ENCODE results near the gene NAA38. TPM values are rescaled to one million over a fixed set of nuclear protein-coding genes. Genes with fewer than 3 reads are reported as not detected.

NAA38 gene
- total and polyA plus RNA-seq, 2 donors (not counting 1 experiment from before 2014, with no cell fraction given) = 20.0 to 80.5 TPM

- Histone ChIP-seq H2AFZ (ENCODE audit: insufficient read depth, low read depth, low read length, poor library complexity, severe bottlenecking) (peak overlapping the region; percentile 69), H3K4me1 (ENCODE audit: control insufficient read depth in 2 of 2, insufficient read depth in 2 of 2, low read length in 2 of 2) (peaks cover 32 to 47% of the 10 kb centered on the region in 2 donors), H3K79me2 (ENCODE audit: control insufficient read depth, insufficient read depth, low read length) (peaks cover 14% of the 10 kb centered on the region), H3K9me3 (ENCODE audit: control extremely low read depth in 1 of 3, control insufficient read depth in 2 of 3, insufficient read depth in 1 of 3, low read length in 2 of 3) (no peaks in the 10 kb centered on the region), H4K20me1 (ENCODE audit: control insufficient read depth, insufficient read depth, low read length, poor library complexity, severe bottlenecking) (no peaks in the 10 kb centered on the region), H3K27me3 (replicated peaks in 1 of 4; ENCODE audit: control extremely low read depth in 1 of 4, control insufficient read depth in 3 of 4, insufficient read depth in 4 of 4, low read length in 3 of 4) (no peaks in the 10 kb centered on the region), H3K4me2 (replicated peaks; ENCODE audit: low read depth, low read length, poor library complexity, severe bottlenecking) (peak overlapping the region; percentile 86), H3K4me3 (ENCODE audit: control extremely low read depth in 1 of 5, extremely low read depth in 1 of 5, insufficient read depth in 1 of 5, low read depth in 2 of 5, low read length in 4 of 5) (peak overlapping the region; percentile 63 to 81 (median 72)), H3K36me3 (replicated peaks in 1 of 2; ENCODE audit: control extremely low read depth in 1 of 2, control insufficient read depth in 1 of 2, extremely low read depth in 1 of 2, insufficient read depth in 2 of 2, low read length in 1 of 2) (peaks cover 0 to 2% of the 10 kb centered on the region in 2 experiments), H3K9ac (ENCODE audit: low read length) (peak overlapping the region; percentile 68), H3K27ac (ENCODE audit: low read length in 2 of 2) (peak overlapping the region; percentile 46 to 68)
- intact Hi-C loops (cut with micrococcal nuclease) = loop anchor here (10.0 kb wide), 1 partner anchor 141 kb away; no protein-coding TSS in a partner anchor
- Mint-ChIP-seq H3K4me1 (peaks cover 3% of the 10 kb centered on the region), H3K27me3 (no peaks in the 10 kb centered on the region), H3K27ac (no peak overlapping the region), H3K4me3 (no peak overlapping the region), H3K9me3 (ENCODE audit: insufficient read depth) (no peaks in the 10 kb centered on the region)
- ChIA-PET CTCF (interaction anchor here (0.6 to 1.4 kb wide), 8 partner anchors 17 to 171 kb away, joined by 3 to 5 read pairs (median 3); partner anchors contain the start of genes CYB5D1, NAA38 and RNF227), POLR2A (interaction anchor here (0.7 to 1.4 kb wide), 5 partner anchors 29 to 52 kb away, joined by 3 to 8 read pairs (median 4); partner anchors contain the start of genes NAA38 and RNF227)
- TF ChIP-seq EZH2 (IDR thresholded peaks at IDR 0.05; ENCODE audit: borderline replicate concordance, insufficient read depth, low read depth, low read length, poor library complexity, severe bottlenecking) = no peak
- TF ChIP-seq, protein P1, sequence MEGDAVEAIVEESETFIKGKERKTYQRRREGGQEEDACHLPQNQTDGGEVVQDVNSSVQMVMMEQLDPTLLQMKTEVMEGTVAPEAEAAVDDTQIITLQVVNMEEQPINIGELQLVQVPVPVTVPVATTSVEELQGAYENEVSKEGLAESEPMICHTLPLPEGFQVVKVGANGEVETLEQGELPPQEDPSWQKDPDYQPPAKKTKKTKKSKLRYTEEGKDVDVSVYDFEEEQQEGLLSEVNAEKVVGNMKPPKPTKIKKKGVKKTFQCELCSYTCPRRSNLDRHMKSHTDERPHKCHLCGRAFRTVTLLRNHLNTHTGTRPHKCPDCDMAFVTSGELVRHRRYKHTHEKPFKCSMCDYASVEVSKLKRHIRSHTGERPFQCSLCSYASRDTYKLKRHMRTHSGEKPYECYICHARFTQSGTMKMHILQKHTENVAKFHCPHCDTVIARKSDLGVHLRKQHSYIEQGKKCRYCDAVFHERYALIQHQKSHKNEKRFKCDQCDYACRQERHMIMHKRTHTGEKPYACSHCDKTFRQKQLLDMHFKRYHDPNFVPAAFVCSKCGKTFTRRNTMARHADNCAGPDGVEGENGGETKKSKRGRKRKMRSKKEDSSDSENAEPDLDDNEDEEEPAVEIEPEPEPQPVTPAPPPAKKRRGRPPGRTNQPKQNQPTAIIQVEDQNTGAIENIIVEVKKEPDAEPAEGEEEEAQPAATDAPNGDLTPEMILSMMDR (IDR thresholded peaks at IDR 0.05) = no peak
- DNase-seq = peak; percentile 64
- ATAC-seq (ENCODE audit: low read depth) = peak; percentile 25
- WGBS (ENCODE audit: insufficient coverage) = 1% methylated on average over 47 of the region's 64 CpGs
Measured at GRCh38 chr17:7885367-7886226, 28.2 kb upstream of the NAA38 start.

All from B cell (primary cell).